ENCODE results near the gene BICD1.
"Not testable (repeated sequence)": the region's sequence is repeated elsewhere in the genome, so short reads cannot be mapped to it uniquely, and the experiment has no call there.

Gene BICD1

DNA sequence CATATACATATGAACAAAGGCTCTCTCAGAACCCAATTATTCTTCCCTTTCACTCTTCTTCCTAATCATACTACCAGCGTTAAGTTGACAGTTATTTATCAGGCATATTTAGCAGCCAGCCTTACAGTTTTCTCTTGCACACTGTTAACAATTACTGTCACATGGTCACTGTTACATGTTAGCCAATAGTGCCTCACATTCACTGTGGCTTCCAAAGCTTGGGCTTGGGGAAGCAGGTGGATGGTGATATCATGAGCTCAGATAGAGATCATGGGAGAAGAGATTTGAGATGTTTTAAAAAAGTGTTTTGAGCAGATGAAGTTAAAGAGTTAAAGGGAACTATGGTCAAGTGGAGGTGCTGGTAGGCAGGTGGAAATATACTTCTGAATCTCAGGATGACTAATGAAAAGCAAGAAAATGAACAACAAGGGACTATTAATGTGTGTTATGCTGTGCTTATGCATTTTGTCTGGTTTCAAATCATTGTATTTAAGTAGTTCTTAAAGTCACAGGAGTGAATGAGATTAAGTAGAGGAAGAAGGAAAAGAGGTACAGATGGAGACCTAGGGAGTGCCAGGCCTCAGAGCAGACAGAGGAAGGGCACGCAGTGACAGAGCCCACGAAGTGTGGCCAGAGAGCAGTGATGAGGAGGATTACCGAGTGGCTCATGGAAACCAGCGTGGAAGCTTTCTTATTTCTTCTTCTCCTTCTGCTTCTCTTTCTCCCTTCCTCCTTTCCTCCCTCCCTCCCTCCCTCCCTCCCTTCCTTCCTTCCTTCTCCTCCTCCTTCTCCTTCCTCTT, 39.6 kb downstream of the BICD1 start:
- no peak for DNase-seq

GRCh38 chr12:32148372-32148771, 41.7 kb downstream of the BICD1 start:
- peak; percentile 60 for DNase-seq

DNA sequence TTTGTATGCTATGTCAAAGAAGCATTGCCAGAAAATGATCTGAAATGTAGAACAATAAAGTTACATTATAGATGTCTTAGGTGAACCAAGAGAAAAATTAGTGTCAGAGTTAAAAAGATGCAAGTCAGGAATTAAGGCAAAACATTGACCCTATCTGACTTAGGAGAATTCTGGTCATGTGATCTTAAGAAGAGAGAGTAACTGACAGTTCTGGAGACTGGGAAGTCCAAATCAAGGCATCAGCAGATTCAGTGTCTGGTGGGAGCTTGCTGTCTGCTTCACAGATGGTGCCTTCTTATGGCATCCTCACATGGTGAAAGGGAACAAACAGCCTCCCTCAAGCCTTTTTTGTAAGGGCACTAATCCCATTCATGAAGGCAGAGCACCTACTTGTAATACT, 42.8 kb downstream of the BICD1 start:
- DNase-seq = no peak

GRCh38 chr12:32151086-32151485, 44.4 kb downstream of the BICD1 start:
- no peak for DNase-seq

GRCh38 chr12:32151552-32151951, 44.9 kb downstream of the BICD1 start:
- no peak for DNase-seq

GRCh38 chr12:32155041-32155440, 48.4 kb downstream of the BICD1 start:
- DNase-seq = no peak

- DNase-seq = no peak
Observed at GRCh38 chr12:32155961-32156529, 49.4 kb downstream of the BICD1 start.

DNA sequence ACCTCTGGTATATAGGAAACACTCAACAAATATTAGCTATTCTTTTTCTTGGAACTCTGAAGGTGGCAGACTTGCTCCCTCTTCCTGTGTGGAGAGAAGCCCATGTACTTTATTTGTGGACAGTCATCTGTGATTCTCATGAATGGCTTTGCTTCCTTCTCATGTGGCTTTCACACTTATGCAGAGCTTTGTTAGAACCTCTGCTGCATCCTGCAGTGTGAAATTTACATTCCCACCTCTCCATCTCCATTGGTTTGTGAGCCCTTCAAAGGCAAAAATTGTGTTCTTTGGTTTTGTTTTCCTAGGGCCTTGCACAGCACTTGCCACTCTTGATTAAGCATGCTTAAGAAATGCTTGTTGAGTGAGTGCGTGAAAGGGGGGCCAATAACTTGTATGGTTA, 51.9 kb downstream of the BICD1 start:
- DNase-seq = no peak

GRCh38 chr12:32159381-32159780, 52.7 kb downstream of the BICD1 start:
- no peak for DNase-seq

- DNase-seq = peak; percentile 36
Observed at GRCh38 chr12:32159925-32160324, 53.3 kb downstream of the BICD1 start.

DNA sequence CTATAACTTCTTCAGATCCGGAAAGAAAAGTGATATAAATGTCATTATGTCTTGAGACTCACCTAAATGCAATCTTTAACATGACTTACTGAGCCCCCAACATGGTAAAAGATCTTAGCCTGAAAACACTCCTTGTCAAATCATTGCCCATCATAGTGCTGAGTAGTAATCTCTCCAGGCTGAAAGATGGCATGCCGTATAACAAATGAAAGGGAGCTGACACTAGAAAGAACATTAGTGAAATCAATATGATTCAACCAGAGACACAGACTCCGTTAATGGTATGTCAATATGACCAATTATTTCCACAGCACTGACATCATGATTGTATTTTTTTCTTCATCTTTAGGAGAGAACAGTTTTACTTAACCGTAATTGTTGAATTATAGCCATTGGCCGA, 54.4 kb downstream of the BICD1 start:
- DNase-seq = no peak

DNA sequence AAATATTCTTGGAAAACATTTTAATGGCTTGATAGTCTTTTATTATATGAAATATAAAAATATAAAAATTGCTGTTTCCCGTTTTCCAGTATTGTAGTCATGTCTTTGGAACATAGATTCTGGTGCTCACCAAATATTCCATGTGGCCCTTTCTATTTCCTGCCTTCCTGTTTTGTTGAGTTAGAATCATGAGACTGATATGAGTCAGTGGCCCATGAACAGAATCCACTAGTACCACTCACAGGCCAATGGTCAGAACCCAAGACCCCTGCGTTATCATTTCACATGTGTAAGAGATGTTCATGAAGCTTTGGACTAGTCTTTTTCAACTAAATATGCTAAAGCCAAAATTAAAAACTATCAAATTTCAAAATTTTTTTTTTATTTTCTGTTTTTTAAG, 56.9 kb downstream of the BICD1 start:
- no peak for DNase-seq

GRCh38 chr12:32166510-32166909, 59.9 kb downstream of the BICD1 start:
- DNase-seq = no peak

- no peak for DNase-seq
Observed at GRCh38 chr12:32170437-32170998, 63.9 kb downstream of the BICD1 start.

DNA sequence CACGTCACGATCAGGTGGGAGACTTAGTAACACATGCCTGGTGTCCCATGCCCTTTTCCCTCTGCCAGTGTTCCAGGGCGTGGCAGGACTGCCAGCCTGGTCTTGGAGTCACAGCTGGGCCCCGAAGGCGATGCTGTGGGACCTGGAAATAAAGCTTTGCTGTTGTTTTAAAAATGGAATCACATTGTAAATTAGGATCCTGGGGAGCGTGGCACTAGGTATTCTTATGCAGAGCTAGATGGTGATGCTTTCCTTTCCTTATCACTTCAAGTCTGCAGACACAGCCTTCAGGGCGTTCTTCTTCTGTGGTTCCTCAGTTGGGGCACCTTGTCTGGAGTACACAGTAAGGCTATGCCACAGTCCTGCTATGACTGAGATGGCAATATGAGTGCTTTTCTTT, 64.6 kb downstream of the BICD1 start:
- DNase-seq = no peak

- DNase-seq = no peak
Observed at GRCh38 chr12:32176606-32177005, 70.0 kb downstream of the BICD1 start.

DNA sequence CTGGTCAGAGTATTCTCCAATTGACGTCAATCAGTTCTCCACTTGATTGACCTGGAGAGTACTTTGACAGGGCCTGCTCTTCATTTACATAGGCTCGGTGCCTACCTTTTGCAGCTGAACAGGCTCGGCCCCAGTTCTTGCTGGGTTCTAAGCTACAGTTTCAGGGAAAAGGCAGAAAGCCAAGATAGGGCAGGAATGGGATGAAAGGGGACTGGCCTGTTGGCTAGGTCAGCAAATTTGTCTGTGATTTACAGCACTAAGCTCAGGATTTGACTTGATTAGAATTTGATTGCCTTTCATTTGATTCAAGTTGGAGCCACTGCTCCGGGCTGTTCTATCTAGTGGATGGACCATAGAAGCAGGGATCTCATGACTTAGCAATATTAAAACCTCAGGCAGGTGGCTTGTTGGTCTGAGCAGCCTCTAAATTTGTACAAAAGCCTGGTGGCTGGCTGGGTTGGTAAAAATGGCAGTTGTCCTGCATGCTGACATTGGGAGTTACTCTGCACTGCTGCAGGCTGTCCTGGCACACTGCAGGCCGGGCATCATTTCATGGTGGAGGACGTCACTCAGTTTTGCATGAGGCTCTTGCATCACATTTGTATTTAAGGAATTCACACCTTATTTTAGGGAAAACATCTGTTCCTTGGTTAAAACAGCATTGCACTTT, 71.8 kb downstream of the BICD1 start:
- no peak for DNase-seq

DNA sequence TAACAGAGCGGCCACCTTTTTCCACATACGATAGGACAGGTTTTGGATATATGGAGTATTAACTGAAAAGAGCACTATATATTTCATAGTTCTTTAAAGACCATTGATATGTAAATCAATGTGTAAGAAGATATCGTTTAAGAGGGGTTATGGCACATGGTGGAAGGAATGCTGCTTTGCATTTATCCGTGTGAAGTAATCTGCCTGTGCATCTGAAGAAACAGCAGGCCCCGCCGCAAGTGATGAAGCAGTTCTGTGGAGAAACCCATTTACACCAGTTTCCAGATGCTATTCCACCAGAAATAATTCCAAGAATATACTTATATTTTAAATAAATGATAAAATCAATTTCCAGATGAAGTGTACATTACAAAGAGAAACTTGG, 72.4 kb downstream of the BICD1 start:
- DNase-seq = no peak

DNA sequence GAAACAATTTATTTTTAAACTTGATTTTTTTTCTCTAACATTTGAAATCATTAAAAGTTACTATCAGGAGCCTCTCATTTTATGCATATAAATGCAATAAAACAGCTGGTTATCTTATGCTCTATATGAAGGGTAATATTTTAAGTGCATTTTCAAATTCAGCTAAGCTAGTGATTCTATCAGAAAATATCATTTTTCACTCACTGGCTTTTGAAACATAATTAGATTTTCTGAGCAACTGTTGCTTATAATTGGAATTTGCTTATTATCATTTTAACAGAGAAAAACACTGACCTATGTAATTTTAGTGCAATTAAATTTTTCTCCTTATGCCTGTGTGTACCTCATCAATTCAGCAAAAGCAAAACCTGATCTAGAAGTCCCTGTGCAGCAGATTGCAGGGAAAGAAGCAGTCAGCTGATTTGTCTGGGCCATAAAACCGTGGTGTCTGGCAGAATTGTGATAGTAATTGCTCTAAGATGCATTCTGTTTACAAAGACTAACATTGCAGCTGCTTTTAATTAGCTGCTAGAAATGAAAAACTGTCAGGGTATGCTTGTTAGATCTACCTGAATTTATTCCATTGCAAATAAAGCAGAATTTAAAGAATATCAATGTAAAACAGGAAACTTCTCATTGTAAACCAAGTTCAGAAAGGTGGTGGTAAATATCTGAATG, 75.0 kb downstream of the BICD1 start:
- DNase-seq = no peak

GRCh38 chr12:32183650-32184049, 77.0 kb downstream of the BICD1 start:
- peak; percentile 63 for DNase-seq

- not testable (repeated sequence) for DNase-seq
Observed at GRCh38 chr12:32187127-32187526, 80.5 kb downstream of the BICD1 start.

DNA sequence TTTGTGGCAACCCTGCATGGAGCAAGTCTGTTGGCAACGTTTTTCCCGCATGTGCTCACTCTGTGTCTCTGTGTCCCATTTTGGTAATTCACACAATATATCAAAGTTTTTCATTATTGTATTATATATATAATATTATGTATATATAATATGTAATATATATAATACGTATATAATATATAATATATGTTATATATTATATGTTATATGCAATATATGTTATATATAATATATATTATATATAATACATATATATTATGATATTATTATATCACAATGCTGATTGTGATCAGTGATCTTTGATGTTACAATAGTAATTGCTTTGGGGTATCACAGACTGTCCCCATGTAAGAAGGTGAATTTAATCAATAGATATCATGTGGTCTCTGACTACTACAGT, 84.8 kb downstream of the BICD1 start:
- no peak for DNase-seq
